OCI-LY3 (cell line): ENCODE results near the gene SNRPB.
A peak's percentile ranks its signal among the peaks of the same experiment; 100 is the strongest.

ENCODE experiments used
- H2AFZ ChIP-seq: fragments of 200-600, 300-600 bp; shearing (Covaris generic); 2 replicates; pipeline ENCODE4 v1.6.0; 2014; ENCODE audit warnings: antibody characterized with exemption, low read depth, low read length
- H3K27ac ChIP-seq: fragments of 200-600, 300-600 bp; sonication (generic); 2 replicates; pipeline ENCODE4 v1.5.1; 2014; ENCODE audit warnings: mild to moderate bottlenecking, low read length, moderate library complexity, mixed read lengths
- H3K27me3 ChIP-seq: fragments of 200-600, 300-600 bp; sonication (generic); 2 replicates; pipeline ENCODE4 v1.6.1; 2014; ENCODE audit warnings: low read depth, low read length, mixed read lengths
- H3K36me3 ChIP-seq: fragments of 200-600, 300-600 bp; sonication (generic); replicated peaks from 2 replicates; pipeline ENCODE3; 2014; ENCODE audit warnings: low read depth, low read length, mixed read lengths
- H3K4me1 ChIP-seq: fragments of 300-600, 200-600 bp; sonication (generic); 2 replicates; pipeline ENCODE4 v1.6.1; 2014; ENCODE audit warnings: low read length, mixed read lengths
- H3K4me2 ChIP-seq: fragments of 200-600, 300-600 bp; sonication (generic); 2 replicates; pipeline ENCODE4 v1.6.1; 2014; ENCODE audit warnings: low read length, mixed read lengths
- H3K4me3 ChIP-seq: fragments of 300-600, 200-600 bp; sonication (generic); 2 replicates; pipeline ENCODE4 v1.5.1; 2014; ENCODE audit warnings: antibody characterized with exemption, mild to moderate bottlenecking, low read length, moderate library complexity
- H3K79me2 ChIP-seq: fragments of 300-600, 200-600 bp; shearing (Covaris generic); 2 replicates; pipeline ENCODE4 v1.6.1; 2014; ENCODE audit warnings: mild to moderate bottlenecking, low read length, mixed read lengths
- H3K9ac ChIP-seq: fragments of 300-600, 200-600 bp; shearing (Covaris generic); 2 replicates; pipeline ENCODE4 v1.6.0; 2014; ENCODE audit warnings: mild to moderate bottlenecking, low read length, moderate library complexity
- H3K9me3 ChIP-seq: fragments of 200-600, 300-600 bp; shearing (Covaris generic); 2 replicates; pipeline ENCODE4 v1.6.1; 2014; ENCODE audit warnings: low read length, mixed read lengths; ENCODE audit not compliant: insufficient read depth
- H4K20me1 ChIP-seq: fragments of 200-600, 300-600 bp; sonication (generic); 2 replicates; pipeline ENCODE4 v1.6.1; 2016; ENCODE audit warnings: low read length, mixed read lengths; ENCODE audit not compliant: insufficient read depth
- CTCF ChIP-seq: fragments of 200-600, 300-600 bp; sonication (generic); IDR thresholded peaks from 2 replicates; pipeline ENCODE4 v1.5.1; 2014; ENCODE audit warnings: antibody characterized with exemption, low read length, low read depth
- EZH2phosphoT487 ChIP-seq: fragments of 200-600 bp; shearing (Covaris generic); IDR thresholded peaks from 2 replicates; pipeline ENCODE4 v1.6.1; 2018; ENCODE audit warnings: antibody characterized with exemption, mixed run types, low read depth

The SNRPB gene

GRCh38 chr20:2476742-2477615, 6.4 kb upstream of the SNRPB start:
- no peaks in the 10 kb centered on the region for H3K79me2 ChIP-seq
- peak; percentile 33 for TF ChIP-seq CTCF
- TF ChIP-seq EZH2phosphoT487, result no peak
- H3K4me3 ChIP-seq, result no peak overlapping the region
- H3K4me2 ChIP-seq, result no peak overlapping the region
- peaks cover 17% of the 10 kb centered on the region for H3K36me3 ChIP-seq
- H4K20me1 ChIP-seq, result no peaks in the 10 kb centered on the region
- no peaks in the 10 kb centered on the region for H3K4me1 ChIP-seq
- H3K27ac ChIP-seq, result no peak overlapping the region
- no peak overlapping the region for H3K9ac ChIP-seq
- no peaks in the 10 kb centered on the region for H3K27me3 ChIP-seq
- H2AFZ ChIP-seq, result no peak overlapping the region
- H3K9me3 ChIP-seq, result no peaks in the 10 kb centered on the region

- Histone ChIP-seq H4K20me1 (no peaks in the 10 kb centered on the region), H2AFZ (no peak overlapping the region), H3K9ac (no peak overlapping the region), H3K36me3 (peaks cover 16% of the 10 kb centered on the region), H3K27ac (no peak overlapping the region), H3K9me3 (no peaks in the 10 kb centered on the region), H3K4me3 (no peak overlapping the region), H3K79me2 (no peaks in the 10 kb centered on the region), H3K4me2 (no peak overlapping the region), H3K27me3 (no peaks in the 10 kb centered on the region), H3K4me1 (peaks cover 3% of the 10 kb centered on the region; the same call in 1 of the 2 replicates)
- TF ChIP-seq EZH2phosphoT487 (no peak), CTCF (no peak)
These were observed 5.5 kb upstream of the SNRPB start for GRCh38 chr20:2475850-2476741.

- no peak overlapping the region for H3K4me3 ChIP-seq
- TF ChIP-seq EZH2phosphoT487, result no peak
- TF ChIP-seq CTCF, result no peak
- peaks cover 15% of the 10 kb centered on the region for H3K36me3 ChIP-seq
- peaks cover 21% of the 10 kb centered on the region for H3K79me2 ChIP-seq
- H4K20me1 ChIP-seq, result peaks cover 14% of the 10 kb centered on the region
- peaks cover 11% of the 10 kb centered on the region for H3K4me1 ChIP-seq
- no peak overlapping the region for H3K9ac ChIP-seq
- H3K27me3 ChIP-seq, result no peaks in the 10 kb centered on the region
- no peak overlapping the region for H3K4me2 ChIP-seq
- H2AFZ ChIP-seq, result no peak overlapping the region
- H3K9me3 ChIP-seq, result no peaks in the 10 kb centered on the region
- H3K27ac ChIP-seq, result no peak overlapping the region
These were observed 2.9 kb upstream of the SNRPB start for GRCh38 chr20:2473516-2473915.

- Histone ChIP-seq H3K9ac (peak overlapping the region; percentile 95), H4K20me1 (peaks cover 49% of the 10 kb centered on the region), H3K9me3 (no peaks in the 10 kb centered on the region), H3K27ac (peak overlapping the region; percentile 78), H3K4me3 (peak overlapping the region; percentile 85), H3K4me1 (peaks cover 28% of the 10 kb centered on the region), H2AFZ (no peak overlapping the region), H3K4me2 (peak overlapping the region; percentile 84), H3K36me3 (peaks cover 45% of the 10 kb centered on the region), H3K27me3 (no peaks in the 10 kb centered on the region), H3K79me2 (peaks cover 56% of the 10 kb centered on the region)
- TF ChIP-seq CTCF (no peak), EZH2phosphoT487 (no peak)
These were observed 582 bp downstream of the SNRPB start for GRCh38 chr20:2469991-2470422.
